ENCODE measurements around the gene PLAC1. TPM values are rescaled to one million over a fixed set of nuclear protein-coding genes. Genes with fewer than 3 reads are reported as not detected.

The PLAC1 gene
- total RNA-seq, 1 donor from 2014 or later, result 0.20 TPM

- DNase-seq (ENCODE audit: low read depth, low spot score), result no peak
Measured at GRCh38 chrX:134588806-134589205, 69.5 kb downstream of the PLAC1 start.

- no peak for DNase-seq (ENCODE audit: low read depth, low spot score)
Measured at GRCh38 chrX:134580907-134581306, 77.4 kb downstream of the PLAC1 start.

- no peak for DNase-seq (ENCODE audit: low read depth, low spot score)
Measured at GRCh38 chrX:134573683-134574035, 84.6 kb downstream of the PLAC1 start.

- no peak for DNase-seq (ENCODE audit: low read depth, low spot score)
Measured at GRCh38 chrX:134572816-134573682, 85.2 kb downstream of the PLAC1 start.

GRCh38 chrX:134571796-134572195 is 86.5 kb downstream of the PLAC1 start:
- no peak for DNase-seq (ENCODE audit: low read depth, low spot score)

- no peak for DNase-seq (ENCODE audit: low read depth, low spot score)
Measured at GRCh38 chrX:134570899-134571298, 87.4 kb downstream of the PLAC1 start.

GRCh38 chrX:134570509-134570846 is 87.8 kb downstream of the PLAC1 start:
- no peak for DNase-seq (ENCODE audit: low read depth, low spot score)

GRCh38 chrX:134569306-134569705 is 89.0 kb downstream of the PLAC1 start:
- no peak for DNase-seq (ENCODE audit: low read depth, low spot score)

GRCh38 chrX:134568285-134569016 is 89.8 kb downstream of the PLAC1 start:
- DNase-seq (ENCODE audit: low read depth, low spot score), result no peak

- DNase-seq (ENCODE audit: low read depth, low spot score), result no peak
Measured at GRCh38 chrX:134566506-134566905, 91.8 kb downstream of the PLAC1 start.

- DNase-seq (ENCODE audit: low read depth, low spot score), result no peak
Measured at GRCh38 chrX:134562002-134562401, 96.3 kb downstream of the PLAC1 start.

GRCh38 chrX:134558133-134558532 is 100.1 kb downstream of the PLAC1 start:
- DNase-seq (ENCODE audit: low read depth, low spot score), result no peak

- DNase-seq (ENCODE audit: low read depth, low spot score), result no peak
Measured at GRCh38 chrX:134554291-134554690, 104.0 kb downstream of the PLAC1 start.

- DNase-seq (ENCODE audit: low read depth, low spot score), result no peak
Measured at GRCh38 chrX:134552351-134552750, 105.9 kb downstream of the PLAC1 start.

- no peak for DNase-seq (ENCODE audit: low read depth, low spot score)
Measured at GRCh38 chrX:134551376-134552048, 106.8 kb downstream of the PLAC1 start.

- DNase-seq (ENCODE audit: low read depth, low spot score), result no peak
Measured at GRCh38 chrX:134548257-134549201, 109.7 kb downstream of the PLAC1 start.

- no peak for DNase-seq (ENCODE audit: low read depth, low spot score)
Measured at GRCh38 chrX:134547047-134547679, 111.1 kb downstream of the PLAC1 start.

GRCh38 chrX:134546187-134546586 is 112.1 kb downstream of the PLAC1 start:
- no peak for DNase-seq (ENCODE audit: low read depth, low spot score)

- no peak for DNase-seq (ENCODE audit: low read depth, low spot score)
Measured at GRCh38 chrX:134545510-134545909, 112.8 kb downstream of the PLAC1 start.

- DNase-seq (ENCODE audit: low read depth, low spot score), result no peak
Measured at GRCh38 chrX:134544513-134545151, 113.6 kb downstream of the PLAC1 start.

Data from pulmonary artery endothelial cell (primary cell).